ENCODE data around the gene USHBP1.

Gene USHBP1

GRCh38 chr19:17263712-17264640 lies 569 bp downstream of the USHBP1 start:
- DNase-seq (ENCODE audit: low read depth in 3 of 3) = no peak

GRCh38 chr19:17262557-17262956 lies 2.0 kb downstream of the USHBP1 start:
- DNase-seq (ENCODE audit: low read depth in 3 of 3) = no peak

- peak; percentile 85 to 88 (median 86) for DNase-seq (ENCODE audit: low read depth in 3 of 3)
These were observed 3.7 kb downstream of the USHBP1 start for GRCh38 chr19:17260842-17261325.

- no peak for DNase-seq (ENCODE audit: low read depth in 3 of 3)
These were observed 4.6 kb downstream of the USHBP1 start for GRCh38 chr19:17259934-17260333.

- no peak for DNase-seq (ENCODE audit: low read depth in 3 of 3)
These were observed 5.3 kb downstream of the USHBP1 start for GRCh38 chr19:17259118-17259780.

GRCh38 chr19:17256130-17256529 lies 8.4 kb downstream of the USHBP1 start:
- DNase-seq (ENCODE audit: low read depth in 3 of 3) = no peak

GRCh38 chr19:17255150-17255621 lies 9.4 kb downstream of the USHBP1 start:
- DNase-seq (ENCODE audit: low read depth in 3 of 3) = no peak

- DNase-seq (ENCODE audit: low read depth in 3 of 3) = no peak
These were observed 9.9 kb downstream of the USHBP1 start for GRCh38 chr19:17254636-17255035.

- no peak for DNase-seq (ENCODE audit: low read depth in 3 of 3)
These were observed 14.5 kb downstream of the USHBP1 start for GRCh38 chr19:17249887-17250548.

- DNase-seq (ENCODE audit: low read depth in 3 of 3) = no peak
These were observed 16.4 kb downstream of the USHBP1 start for GRCh38 chr19:17248011-17248776.

- DNase-seq (ENCODE audit: low read depth in 3 of 3) = no peak
These were observed 17.7 kb downstream of the USHBP1 start for GRCh38 chr19:17246681-17247425.

- DNase-seq (ENCODE audit: low read depth in 3 of 3) = no peak
These were observed 19.0 kb downstream of the USHBP1 start, which contains the start of gene NR2F6 for GRCh38 chr19:17245535-17245984. Gene NR2F6 (minus strand): TSS chr19:17245919. CDS start chr19:17245220, 699 bp downstream.

- DNase-seq (ENCODE audit: low read depth in 3 of 3) = no peak
These were observed 19.7 kb downstream of the USHBP1 start for GRCh38 chr19:17244618-17245534.

- no peak for DNase-seq (ENCODE audit: low read depth in 3 of 3)
These were observed 20.5 kb downstream of the USHBP1 start for GRCh38 chr19:17243830-17244617.

- DNase-seq (ENCODE audit: low read depth in 3 of 3) = no peak
These were observed 21.2 kb downstream of the USHBP1 start for GRCh38 chr19:17243211-17243829.

- DNase-seq (ENCODE audit: low read depth in 3 of 3) = no peak
These were observed 21.9 kb downstream of the USHBP1 start for GRCh38 chr19:17242431-17243208.

- no peak for DNase-seq (ENCODE audit: low read depth in 3 of 3)
These were observed 23.6 kb downstream of the USHBP1 start for GRCh38 chr19:17240826-17241399.
